A673 (cell line): ENCODE results near the gene PTPRQ.

Experiments
- EZH2 ChIP-seq: fragments of 200-600 bp; sonication (generic); IDR thresholded peaks from 2 replicates; pipeline ENCODE4 v1.6.1; 2017; ENCODE audit warnings: borderline replicate concordance, low read depth, mild to moderate bottlenecking, mixed read lengths, antibody characterized with exemption, low read length; ENCODE audit not compliant: poor library complexity, severe bottlenecking
- TF ChIP-seq, protein P1 (sequence below): fragments of 300-800, 200-600 bp; sonication (generic); conservative IDR thresholded peaks from 2 replicates; pipeline ENCODE4 v1.5.1; 2017; ENCODE audit warnings: low read depth, mild to moderate bottlenecking, antibody characterized with exemption, low read length, moderate library complexity, mixed read lengths

DNA sequence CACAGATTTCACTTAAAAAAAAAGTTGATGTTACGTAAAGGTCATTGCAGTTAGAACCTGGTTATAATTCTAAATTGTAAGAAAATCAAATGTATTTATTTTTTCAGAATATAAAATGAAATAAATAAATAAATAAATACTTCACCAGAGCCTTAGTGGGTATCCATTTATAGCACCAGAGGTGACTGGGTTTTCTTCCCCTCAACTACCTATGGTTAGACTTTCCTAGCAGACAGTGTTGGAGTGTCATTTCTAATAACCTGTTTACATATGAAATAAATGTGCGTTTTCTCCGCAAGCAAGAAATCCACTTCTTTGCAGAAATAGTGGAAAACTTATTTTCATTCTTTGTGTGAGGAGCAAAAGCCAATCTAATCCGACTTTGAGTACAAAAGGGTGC, 269.4 kb downstream of the PTPRQ start:
- TF ChIP-seq EZH2 = no peak
- TF ChIP-seq, protein P1, sequence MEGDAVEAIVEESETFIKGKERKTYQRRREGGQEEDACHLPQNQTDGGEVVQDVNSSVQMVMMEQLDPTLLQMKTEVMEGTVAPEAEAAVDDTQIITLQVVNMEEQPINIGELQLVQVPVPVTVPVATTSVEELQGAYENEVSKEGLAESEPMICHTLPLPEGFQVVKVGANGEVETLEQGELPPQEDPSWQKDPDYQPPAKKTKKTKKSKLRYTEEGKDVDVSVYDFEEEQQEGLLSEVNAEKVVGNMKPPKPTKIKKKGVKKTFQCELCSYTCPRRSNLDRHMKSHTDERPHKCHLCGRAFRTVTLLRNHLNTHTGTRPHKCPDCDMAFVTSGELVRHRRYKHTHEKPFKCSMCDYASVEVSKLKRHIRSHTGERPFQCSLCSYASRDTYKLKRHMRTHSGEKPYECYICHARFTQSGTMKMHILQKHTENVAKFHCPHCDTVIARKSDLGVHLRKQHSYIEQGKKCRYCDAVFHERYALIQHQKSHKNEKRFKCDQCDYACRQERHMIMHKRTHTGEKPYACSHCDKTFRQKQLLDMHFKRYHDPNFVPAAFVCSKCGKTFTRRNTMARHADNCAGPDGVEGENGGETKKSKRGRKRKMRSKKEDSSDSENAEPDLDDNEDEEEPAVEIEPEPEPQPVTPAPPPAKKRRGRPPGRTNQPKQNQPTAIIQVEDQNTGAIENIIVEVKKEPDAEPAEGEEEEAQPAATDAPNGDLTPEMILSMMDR = no peak
